Measurements from ENCODE around the gene YRDC.

DNA sequence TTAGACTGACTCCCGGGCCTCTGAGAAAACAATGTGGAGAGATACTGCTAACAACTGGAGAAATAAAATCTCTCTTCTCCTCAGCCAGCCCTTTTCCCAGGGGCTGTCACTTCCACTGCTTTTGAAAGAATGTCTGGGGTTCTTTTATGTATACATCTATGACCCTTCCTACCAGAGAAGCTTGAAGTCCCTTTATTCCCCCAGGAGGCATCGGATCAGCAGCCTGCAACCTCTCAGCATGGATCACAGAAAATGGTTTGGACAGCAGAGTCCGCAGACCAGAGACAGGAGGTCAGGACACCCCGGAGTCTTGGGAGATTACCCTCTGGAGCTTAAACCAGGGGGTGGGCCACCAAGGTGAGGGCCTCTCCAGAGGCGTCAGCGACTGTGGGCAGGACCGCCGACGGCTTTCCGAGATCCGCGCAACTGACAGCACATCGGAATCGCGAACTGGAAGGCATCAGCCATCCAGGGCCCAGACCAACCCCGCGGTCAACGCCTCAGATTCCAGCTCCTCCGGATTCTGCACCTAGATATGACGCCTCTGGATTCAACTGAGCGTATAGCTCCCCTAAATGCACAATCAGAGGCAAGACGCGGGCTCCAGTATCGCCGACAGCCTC is 44.1 kb downstream of the YRDC start:
- TF ChIP-seq EZH2 (optimal IDR thresholded peaks at IDR 0.05; ENCODE audit: low read depth, low read length): no peak
- TF ChIP-seq, protein P1, sequence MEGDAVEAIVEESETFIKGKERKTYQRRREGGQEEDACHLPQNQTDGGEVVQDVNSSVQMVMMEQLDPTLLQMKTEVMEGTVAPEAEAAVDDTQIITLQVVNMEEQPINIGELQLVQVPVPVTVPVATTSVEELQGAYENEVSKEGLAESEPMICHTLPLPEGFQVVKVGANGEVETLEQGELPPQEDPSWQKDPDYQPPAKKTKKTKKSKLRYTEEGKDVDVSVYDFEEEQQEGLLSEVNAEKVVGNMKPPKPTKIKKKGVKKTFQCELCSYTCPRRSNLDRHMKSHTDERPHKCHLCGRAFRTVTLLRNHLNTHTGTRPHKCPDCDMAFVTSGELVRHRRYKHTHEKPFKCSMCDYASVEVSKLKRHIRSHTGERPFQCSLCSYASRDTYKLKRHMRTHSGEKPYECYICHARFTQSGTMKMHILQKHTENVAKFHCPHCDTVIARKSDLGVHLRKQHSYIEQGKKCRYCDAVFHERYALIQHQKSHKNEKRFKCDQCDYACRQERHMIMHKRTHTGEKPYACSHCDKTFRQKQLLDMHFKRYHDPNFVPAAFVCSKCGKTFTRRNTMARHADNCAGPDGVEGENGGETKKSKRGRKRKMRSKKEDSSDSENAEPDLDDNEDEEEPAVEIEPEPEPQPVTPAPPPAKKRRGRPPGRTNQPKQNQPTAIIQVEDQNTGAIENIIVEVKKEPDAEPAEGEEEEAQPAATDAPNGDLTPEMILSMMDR (IDR thresholded peaks at IDR 0.05; ENCODE audit: low read length): no peak
